ENCODE measurements around the gene GFPT1.

The GFPT1 gene

GRCh38 chr2:69285379-69285894 lies 101.6 kb downstream of the GFPT1 start:
- DNase-seq: no peak

DNA sequence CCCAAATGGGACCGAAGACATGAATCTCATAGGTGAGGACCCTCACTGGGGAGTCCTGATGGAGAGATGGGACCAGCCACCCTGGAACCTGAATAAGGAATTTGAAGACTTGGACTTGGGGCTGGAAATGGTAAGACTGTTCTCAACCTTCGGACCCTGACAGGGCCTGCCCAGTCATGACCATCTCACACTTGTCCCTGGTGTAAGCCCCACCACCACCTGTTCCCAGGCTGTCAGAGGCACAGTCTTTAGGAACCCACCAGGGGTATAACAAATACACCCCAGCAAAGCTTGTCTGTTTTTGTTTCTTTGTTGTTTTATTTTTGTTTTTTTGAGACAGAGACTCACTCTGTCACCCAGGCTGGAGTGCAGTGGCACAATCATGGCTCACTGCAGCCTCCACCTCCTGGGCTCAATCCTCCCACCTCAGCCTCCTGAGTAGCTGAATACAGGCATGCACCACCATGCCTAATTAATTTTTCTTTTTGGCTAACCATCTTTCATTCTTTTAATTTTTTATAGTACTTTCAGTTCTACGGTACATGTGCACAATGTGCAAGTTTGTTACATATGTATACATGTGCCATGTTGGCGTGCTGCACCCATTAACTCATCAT lies 106.1 kb downstream of the GFPT1 start:
- DNase-seq: no peak

DNA sequence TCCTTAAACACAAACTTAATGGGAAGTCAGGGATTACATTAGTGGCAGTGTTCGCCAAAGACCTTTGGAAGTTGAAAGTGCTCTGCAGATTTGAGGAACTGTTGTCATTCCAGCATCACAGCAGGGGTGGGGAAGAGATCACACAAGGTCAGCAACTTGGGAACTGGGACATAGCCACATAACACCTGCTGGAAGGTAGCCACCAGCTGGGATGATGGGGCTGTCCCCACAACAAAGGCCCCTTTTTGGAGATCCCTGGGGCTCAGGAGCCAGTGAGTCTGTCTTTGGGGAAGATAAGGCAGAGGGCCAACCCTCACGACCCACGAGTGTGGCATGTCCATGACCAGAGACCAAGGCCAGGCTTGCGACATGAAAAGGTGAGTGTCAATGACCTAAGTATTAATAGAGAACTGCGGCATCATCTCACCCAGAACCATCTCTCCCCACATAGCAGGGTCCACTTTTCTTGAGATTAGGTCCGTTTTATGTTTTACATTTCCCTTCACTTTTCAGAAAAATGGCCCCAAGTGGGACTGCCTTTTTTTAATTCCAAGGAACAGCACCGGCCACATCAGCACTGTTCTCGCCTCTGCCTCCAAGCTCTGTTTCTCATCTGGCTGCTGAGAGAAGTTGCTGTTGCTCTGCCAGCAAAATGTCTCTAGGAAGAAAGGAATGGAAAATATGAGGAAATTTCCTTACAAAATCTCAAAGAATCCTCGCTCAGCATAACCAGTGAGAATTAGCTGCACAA lies 106.9 kb downstream of the GFPT1 start:
- DNase-seq: no peak

- DNase-seq: no peak
These were observed 107.8 kb downstream of the GFPT1 start for GRCh38 chr2:69279211-69279610.

- DNase-seq: no peak
These were observed 108.7 kb downstream of the GFPT1 start for GRCh38 chr2:69278366-69278765.

GRCh38 chr2:69275490-69275889 lies 111.5 kb downstream of the GFPT1 start:
- DNase-seq: no peak

DNA sequence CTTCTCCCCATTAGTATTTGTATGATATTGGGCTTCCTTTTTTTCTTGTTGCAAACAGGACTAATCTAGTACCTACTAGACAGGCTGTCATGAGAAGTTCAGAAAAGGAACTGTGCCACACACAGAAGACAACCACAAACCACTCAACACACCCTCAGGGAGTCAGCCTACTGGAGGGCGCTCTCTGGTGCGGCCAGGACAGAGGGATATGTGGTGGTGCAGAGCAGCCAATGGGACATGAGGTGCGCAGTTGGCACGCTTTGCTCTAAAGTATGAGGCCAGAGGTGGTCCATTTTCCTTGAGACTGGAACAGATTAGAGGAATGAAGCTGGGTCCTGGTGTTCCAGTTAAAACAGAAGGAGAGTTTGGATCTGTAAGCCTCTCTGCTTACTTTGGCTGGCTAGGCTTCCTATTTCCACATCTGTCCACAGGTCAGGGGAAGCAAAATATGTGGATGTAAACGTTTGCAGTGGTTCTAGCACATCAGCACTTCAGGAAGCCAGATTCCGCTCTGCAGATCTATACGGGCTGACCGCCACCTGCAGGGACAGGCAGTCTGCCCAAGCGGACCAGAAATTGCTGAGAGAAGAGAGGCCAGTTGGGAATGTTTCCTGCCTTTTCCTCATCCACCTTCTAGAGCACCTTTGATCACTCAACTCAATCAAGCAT lies 114.1 kb downstream of the GFPT1 start:
- no peak for DNase-seq

DNA sequence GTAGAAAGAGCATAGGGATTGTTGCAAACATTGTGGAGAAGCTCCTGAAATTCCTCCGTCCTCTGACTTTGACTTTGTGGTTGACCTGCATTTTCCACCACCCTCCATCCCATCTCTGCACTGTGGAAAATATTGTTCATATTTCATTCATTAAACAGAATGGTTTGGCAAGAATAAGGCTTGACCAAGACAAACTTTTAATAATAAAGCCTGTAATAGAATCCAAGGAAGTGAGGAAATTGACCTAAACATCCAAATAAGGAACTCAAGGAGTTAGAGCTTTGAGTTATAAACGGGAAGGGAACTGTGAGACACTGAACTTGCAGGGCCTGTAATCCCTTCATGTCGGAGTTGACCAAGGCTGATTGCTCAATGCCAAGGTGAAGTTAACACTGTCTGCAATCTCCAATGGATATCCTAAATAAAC lies 115.2 kb downstream of the GFPT1 start:
- no peak for DNase-seq
